IMR-90 (cell line): ENCODE data around the gene PRPF8. TPM values are rescaled to one million over a fixed set of nuclear protein-coding genes. Genes with fewer than 3 reads are reported as not detected.
A peak's percentile ranks its signal among the peaks of the same experiment; 100 is the strongest.

ENCODE experiments used
- ATAC-seq: fragments of 200-7000 bp; cut with Tn5 transposase; 2 replicates; pipeline ENCODE4 v1.9.1; 2020; ENCODE audit warnings: low read depth, mild to moderate bottlenecking, moderate library complexity
- BruUV-seq: library from RNA; stranded (reverse); fragments of 400-500 nt; replicated peaks from 2 replicates; lab custom pipeline; 2021; lab: Mats Ljungman, UMichigan
- CTCF ChIA-PET: fragments of 300-600 bp; formaldehyde crosslinking; extraction: SDS; loops from one replicate; lab custom pipeline; 2021; ENCODE audit warnings: antibody characterized with exemption; lab: Yijun Ruan, JAX
- POLR2A ChIA-PET: fragments of 300-600 bp; sonication (Branson Sonifier 250); formaldehyde crosslinking; loops from one replicate; lab custom pipeline; 2022; ENCODE audit warnings: antibody characterized with exemption; ENCODE audit not compliant: unreplicated experiment; lab: Charles Lee
- DNase-seq: peaks from one replicate; pipeline ENCODE4 v3.0.0; 2013
- H2AFZ ChIP-seq: replicated peaks from 2 replicates; pipeline ENCODE3; 2013; ENCODE audit warnings: low read length, mild to moderate bottlenecking; ENCODE audit not compliant: poor library complexity
- H2AK5ac ChIP-seq: 2 replicates; pipeline ENCODE4 v1.6.1; 2013; ENCODE audit warnings: low read depth, low read length, inconsistent platforms
- H2AK9ac ChIP-seq: replicated peaks from 2 replicates; pipeline ENCODE3; 2013; ENCODE audit warnings: mild to moderate bottlenecking, low read depth, low read length, moderate library complexity; ENCODE audit not compliant: poor library complexity
- H2BK120ac ChIP-seq: 2 replicates; pipeline ENCODE4 v1.6.1; 2013; ENCODE audit warnings: low read depth, low read length, inconsistent platforms
- H2BK15ac ChIP-seq: 3 replicates; pipeline ENCODE4 v1.6.1; 2013; ENCODE audit warnings: low read depth, low read length, inconsistent platforms
- H2BK20ac ChIP-seq: 2 replicates; pipeline ENCODE4 v1.6.1; 2013; ENCODE audit warnings: low read depth, mild to moderate bottlenecking, inconsistent platforms, low read length, moderate library complexity
- H2BK5ac ChIP-seq: 2 replicates; pipeline ENCODE4 v1.6.1; 2013; ENCODE audit warnings: mild to moderate bottlenecking, low read depth, low read length, inconsistent platforms; ENCODE audit not compliant: poor library complexity, severe bottlenecking
- H3K14ac ChIP-seq: replicated peaks from 2 replicates; pipeline ENCODE4 v1.6.1; 2013; ENCODE audit warnings: low read depth, low read length, inconsistent platforms
- H3K18ac ChIP-seq: 2 replicates; pipeline ENCODE4 v1.6.1; 2013; ENCODE audit warnings: low read depth, low read length, control low read depth
- H3K23ac ChIP-seq: 2 replicates; pipeline ENCODE4 v1.6.1; 2013; ENCODE audit warnings: low read depth, low read length, inconsistent platforms
- H3K27ac ChIP-seq: 2 replicates; pipeline ENCODE4 v1.5.1; 2013; ENCODE audit warnings: mild to moderate bottlenecking, control low read depth, low read length; ENCODE audit not compliant: insufficient read depth
- H3K27me3 ChIP-seq: 2 replicates; pipeline ENCODE4 v1.6.1; 2013; ENCODE audit warnings: low read length; ENCODE audit not compliant: control insufficient read depth, insufficient read depth
- H3K36me3 ChIP-seq: 2 replicates; pipeline ENCODE4 v1.6.1; 2013; ENCODE audit warnings: low read length, mixed read lengths; ENCODE audit not compliant: control insufficient read depth, insufficient read depth
- H3K4ac ChIP-seq: 2 replicates; pipeline ENCODE4 v1.6.1; 2013; ENCODE audit warnings: low read depth, low read length, inconsistent platforms
- H3K4me1 ChIP-seq: 2 replicates; pipeline ENCODE4 v1.6.1; 2013; ENCODE audit warnings: low read length, mixed read lengths; ENCODE audit not compliant: control insufficient read depth, insufficient read depth
- H3K4me2 ChIP-seq: 2 replicates; pipeline ENCODE4 v1.6.1; 2013; ENCODE audit warnings: low read depth, mild to moderate bottlenecking, control low read depth, low read length, moderate library complexity
- H3K4me3 ChIP-seq: 2 replicates; pipeline ENCODE4 v1.5.1; 2013; ENCODE audit warnings: low read depth, mild to moderate bottlenecking, control low read depth, low read length, moderate library complexity; ENCODE audit not compliant: insufficient read depth
- H3K56ac ChIP-seq: 2 replicates; pipeline ENCODE4 v1.6.1; 2013; ENCODE audit warnings: low read length, inconsistent platforms; ENCODE audit not compliant: insufficient read depth; ENCODE audit errors: extremely low read depth
- H3K79me1 ChIP-seq, 2 experiments: 2 replicates each; pipeline ENCODE4 v1.6.1; 2013; ENCODE audit warnings: low read length in 2 of 2, inconsistent platforms in 1 of 2, low read depth in 1 of 2
- H3K9ac ChIP-seq: 2 replicates; pipeline ENCODE4 v1.6.1; 2013; ENCODE audit warnings: low read depth, low read length, control low read depth
- H3K9me1 ChIP-seq: 2 replicates; pipeline ENCODE4 v1.6.1; 2013; ENCODE audit warnings: low read length, inconsistent platforms; ENCODE audit not compliant: insufficient read depth
- H3K9me3 ChIP-seq: 2 replicates; pipeline ENCODE4 v1.6.1; 2013; ENCODE audit warnings: low read length; ENCODE audit not compliant: control insufficient read depth, insufficient read depth
- H4K20me1 ChIP-seq: 2 replicates; pipeline ENCODE4 v1.6.1; 2013; ENCODE audit warnings: low read length, inconsistent platforms; ENCODE audit not compliant: insufficient read depth
- H4K5ac ChIP-seq: 2 replicates; pipeline ENCODE4 v1.6.1; 2013; ENCODE audit warnings: mild to moderate bottlenecking, low read depth, low read length, control low read depth
- H4K8ac ChIP-seq, 2 experiments: 2 replicates each; pipeline ENCODE4 v1.6.1; 2013; ENCODE audit warnings: low read depth in 2 of 2, low read length in 2 of 2, control low read depth in 1 of 2, inconsistent platforms in 1 of 2
- H4K91ac ChIP-seq: 2 replicates; pipeline ENCODE4 v1.6.1; 2013; ENCODE audit warnings: low read depth, low read length, inconsistent platforms; ENCODE audit not compliant: insufficient read depth
- BHLHE40 ChIP-seq: fragments of 150-350 bp; IDR thresholded peaks from 2 replicates; pipeline ENCODE4 v1.6.1; 2016; ENCODE audit warnings: mild to moderate bottlenecking, low read depth, low read length
- CEBPB ChIP-seq: IDR thresholded peaks from 2 replicates; pipeline ENCODE4 v1.6.1; 2012; ENCODE audit warnings: low read depth, low read length, improper control_type of control experiment
- CHD1 ChIP-seq: IDR thresholded peaks from 2 replicates; pipeline ENCODE4 v1.6.1; 2012; ENCODE audit warnings: low read depth, low read length, improper control_type of control experiment
- ELK1 ChIP-seq: fragments of 150-350 bp; IDR thresholded peaks from 2 replicates; pipeline ENCODE4 v1.6.1; 2016; ENCODE audit warnings: low read depth, mild to moderate bottlenecking, low read length, moderate library complexity, borderline replicate concordance
- FOS ChIP-seq: fragments of 150-350 bp; IDR thresholded peaks from 2 replicates; pipeline ENCODE4 v1.6.1; 2016; ENCODE audit warnings: low read depth, low read length
- MAFK ChIP-seq: IDR thresholded peaks from 2 replicates; pipeline ENCODE4 v1.6.1; 2012; ENCODE audit warnings: low read depth, low read length, improper control_type of control experiment
- MAZ ChIP-seq: IDR thresholded peaks from 2 replicates; pipeline ENCODE4 v1.6.1; 2012; ENCODE audit warnings: low read depth, mild to moderate bottlenecking, low read length, improper control_type of control experiment, moderate library complexity, borderline replicate concordance
- MXI1 ChIP-seq: IDR thresholded peaks from 2 replicates; pipeline ENCODE4 v1.6.1; 2012; ENCODE audit warnings: low read depth, mild to moderate bottlenecking, low read length, moderate library complexity, borderline replicate concordance
- NFE2L2 ChIP-seq: fragments of 150-350 bp; IDR thresholded peaks from 2 replicates; pipeline ENCODE4 v1.6.1; 2016; ENCODE audit warnings: low read depth, mild to moderate bottlenecking, low read length
- RAD21 ChIP-seq: IDR thresholded peaks from 2 replicates; pipeline ENCODE4 v1.6.1; 2012; ENCODE audit warnings: low read length, improper control_type of control experiment
- RCOR1 ChIP-seq: IDR thresholded peaks from 2 replicates; pipeline ENCODE4 v1.6.1; 2012; ENCODE audit warnings: mild to moderate bottlenecking, low read length, improper control_type of control experiment; ENCODE audit not compliant: insufficient replicate concordance
- RFX5 ChIP-seq: IDR thresholded peaks from 2 replicates; pipeline ENCODE4 v1.8.0; 2012; ENCODE audit warnings: low read depth, mild to moderate bottlenecking, low read length, moderate library complexity
- SMC3 ChIP-seq: fragments of 150-350 bp; IDR thresholded peaks from 2 replicates; pipeline ENCODE4 v1.6.1; 2016; ENCODE audit warnings: low read depth, mild to moderate bottlenecking, antibody characterized with exemption, low read length, moderate library complexity
- USF2 ChIP-seq: fragments of 150-350 bp; IDR thresholded peaks from 2 replicates; pipeline ENCODE4 v1.6.1; 2017; ENCODE audit warnings: mild to moderate bottlenecking, antibody characterized with exemption, low read length, low read depth
- WGBS, 2 experiments: methylation state at CpG; one replicate each; pipeline versions ENCODE4 v1.1.5 to v1.1.7; 2013; ENCODE audit warnings: missing lambda C conversion rate in 2 of 2; ENCODE audit not compliant: insufficient read length in 1 of 2; ENCODE audit errors: extremely low coverage in 2 of 2; 5-methylcytosine and 5-hydroxymethylcytosine counted together
- dilution Hi-C: fragments of 300-500 bp; cut with HindIII; formaldehyde crosslinking; loops from one replicate; pipeline ENCODE4 v1.14.3; 2018; ENCODE audit warnings: low sequenced_read_pairs; ENCODE audit not compliant: unreplicated experiment
- in situ Hi-C: fragments of 300-500 bp; cut with MboI; formaldehyde crosslinking; loops from 3 replicates; pipeline ENCODE4 v1.14.3; 2019; ENCODE audit warnings: low sequenced_read_pairs, inconsistent platforms, mixed read lengths
- intact Hi-C: fragments of 100-400 bp; cut with micrococcal nuclease; formaldehyde crosslinking; loops from 2 replicates; pipeline ENCODE4 v1.10.0; 2022
- polyA plus RNA-seq, 3 experiments: library from polyadenylated mRNA; depleted of rRNA; stranded (reverse); fragments of >200 nt; gene quantifications; 2 replicates each; pipeline ENCODE4 v1.2.3, GENCODE V29; 2012; ENCODE audit warnings: low replicate concordance in 1 of 3
- total RNA-seq: library from RNA; depleted of rRNA; stranded (reverse); fragments of >200 nt; gene quantifications from 2 replicates; pipeline ENCODE4 v1.2.3, GENCODE V29; 2012

The PRPF8 gene
- total and polyA plus RNA-seq, 2 of the 4 experiments (the other 2 are of a cell fraction), result 141 to 160 TPM

GRCh38 chr17:1643999-1644492 lies 40.6 kb downstream of the PRPF8 start:
- Histone ChIP-seq H3K18ac (no peak overlapping the region), H2AK5ac (peak overlapping the region; percentile 77), H3K23ac (peak overlapping the region; percentile 74; the same call in 1 of the 2 replicates), H3K14ac (peak overlapping the region; percentile 58; the same call in 1 of the 2 replicates), H3K27me3 (no peaks in the 10 kb centered on the region; the same call in 1 of the 2 replicates), H3K9me3 (no peaks in the 10 kb centered on the region), H3K4me3 (no peak overlapping the region), H4K20me1 (peaks cover 8% of the 10 kb centered on the region; the same call in 1 of the 2 replicates), H3K4ac (peak overlapping the region; percentile 76), H4K8ac (peak overlapping the region; percentile 54 to 85; a peak in 3 of 4 replicates), H2BK5ac (no peak overlapping the region), H3K56ac (no peak overlapping the region), H4K5ac (peak overlapping the region; percentile 40; the same call in 1 of the 2 replicates), H3K9ac (no peak overlapping the region), H4K91ac (peak overlapping the region; percentile 78), H3K4me1 (peaks cover 24% of the 10 kb centered on the region), H2AK9ac (peak overlapping the region; percentile 79), H2BK15ac (peak overlapping the region; percentile 65; the same call in 1 of the 3 replicates), H3K4me2 (no peak overlapping the region), H2BK20ac (no peak overlapping the region), H2BK120ac (peak overlapping the region; percentile 57; the same call in 1 of the 2 replicates), H3K9me1 (peaks cover 14% of the 10 kb centered on the region), H3K36me3 (no peaks in the 10 kb centered on the region), H3K79me1 (no peaks in the 10 kb centered on the region), H3K27ac (no peak overlapping the region), H2AFZ (peak overlapping the region; percentile 81)
- BruUV-seq, result no TSS peak
- intact Hi-C loops (no loop called here), in situ Hi-C loops (no loop called here), dilution Hi-C loops (no loop called here)
- TF ChIP-seq NFE2L2, result no peak
- TF ChIP-seq CEBPB, result no peak
- no peak for TF ChIP-seq BHLHE40
- no peak for TF ChIP-seq MXI1
- TF ChIP-seq RFX5, result no peak
- no peak for TF ChIP-seq MAFK
- TF ChIP-seq RCOR1, result no peak
- TF ChIP-seq USF2, result no peak
- TF ChIP-seq ELK1, result no peak
- no peak for TF ChIP-seq RAD21
- no peak for TF ChIP-seq SMC3
- TF ChIP-seq MAZ, result no peak
- TF ChIP-seq CHD1, result no peak
- no peak for TF ChIP-seq FOS
- no peak for ATAC-seq
- CTCF ChIA-PET, result no interaction called here
- no peak for DNase-seq
- POLR2A ChIA-PET, result no interaction called here
- WGBS, 2 experiments, result 60% methylated on average over 5 of the region's 13 CpGs; no CpG with 5 or more reads in 1 of the 2 experiments
